CD14-positive monocyte (primary cell): ENCODE results near the gene IL6ST. TPM values are rescaled to one million over a fixed set of nuclear protein-coding genes. Genes with fewer than 3 reads are reported as not detected.

Source experiments
- DNase-seq, 3 donors: peaks; one replicate each; pipeline ENCODE4 v3.0.0-alpha.2; 2011 to 2022
- H2AFZ ChIP-seq: 2 replicates; pipeline ENCODE4 v1.6.0; 2012; ENCODE audit warnings: mild to moderate bottlenecking, low read depth, low read length, inconsistent platforms; ENCODE audit not compliant: insufficient read depth, poor library complexity, severe bottlenecking
- H3K27ac ChIP-seq, 2 donors: 1 replicate in 1 of 2; 2 replicates in 1 of 2; pipeline ENCODE4 v1.5.1; 2012 to 2013; ENCODE audit warnings: low read length in 2 of 2, control low read depth in 1 of 2, inconsistent platforms in 1 of 2, low read depth in 1 of 2, mild to moderate bottlenecking in 1 of 2
- H3K27me3 ChIP-seq, 2 donors: one replicate each; pipeline versions ENCODE4 v1.6.0 to v1.6.1; 2011 to 2013; ENCODE audit warnings: low read length in 2 of 2; ENCODE audit not compliant: control insufficient read depth in 2 of 2, insufficient read depth in 2 of 2
- H3K36me3 ChIP-seq, 2 donors: replicated peaks in 1 of 2; 1 replicate in 1 of 2; 2 replicates in 1 of 2; pipeline versions ENCODE4 v1.5.1 to v1.6.1; 2012 to 2013; ENCODE audit warnings: low read length in 2 of 2, control low read depth in 1 of 2, inconsistent platforms in 1 of 2, mild to moderate bottlenecking in 1 of 2; ENCODE audit not compliant: insufficient read depth in 2 of 2, control insufficient read depth in 1 of 2
- H3K4me1 ChIP-seq, 2 donors: 1 replicate in 1 of 2; 2 replicates in 1 of 2; pipeline versions ENCODE4 v1.5.1 to v1.6.1; 2012 to 2013; ENCODE audit warnings: low read length in 2 of 2, control low read depth in 1 of 2, inconsistent platforms in 1 of 2, mild to moderate bottlenecking in 1 of 2, moderate library complexity in 1 of 2; ENCODE audit not compliant: insufficient read depth in 2 of 2, control insufficient read depth in 1 of 2
- H3K4me2 ChIP-seq: replicated peaks from 2 replicates; pipeline ENCODE3; 2012; ENCODE audit warnings: low read length, moderate library complexity, mild to moderate bottlenecking; ENCODE audit not compliant: poor library complexity, severe bottlenecking; ENCODE audit errors: extremely low read depth
- H3K4me3 ChIP-seq, 3 experiments: fragments of 200-600 bp in 1 of 3; sonication (generic) in 1 of 3; replicated peaks in 1 of 3; 1 replicate in 2 of 3; 2 replicates in 1 of 3; pipeline ENCODE4 v1.5.1; 2011 to 2013; ENCODE audit warnings: low read length in 3 of 3, mild to moderate bottlenecking in 3 of 3, control low read depth in 2 of 3, low read depth in 2 of 3, inconsistent platforms in 1 of 3, moderate library complexity in 1 of 3
- H3K79me2 ChIP-seq: 2 replicates; pipeline ENCODE4 v1.6.0; 2012; ENCODE audit warnings: mild to moderate bottlenecking, control low read depth, inconsistent platforms, low read length, moderate library complexity; ENCODE audit not compliant: insufficient read depth
- H3K9ac ChIP-seq: 2 replicates; pipeline ENCODE4 v1.6.0; 2017; ENCODE audit warnings: low read length, mild to moderate bottlenecking; ENCODE audit not compliant: insufficient read depth, poor library complexity, severe bottlenecking
- H3K9me3 ChIP-seq, 2 donors: replicated peaks in 1 of 2; 1 replicate in 1 of 2; 2 replicates in 1 of 2; pipeline versions ENCODE4 v1.5.1 to v1.6.1; 2012 to 2013; ENCODE audit warnings: low read length in 2 of 2, control low read depth in 1 of 2; ENCODE audit not compliant: control insufficient read depth in 1 of 2, insufficient read depth in 1 of 2
- H4K20me1 ChIP-seq: 2 replicates; pipeline ENCODE4 v1.6.0; 2012; ENCODE audit warnings: mild to moderate bottlenecking, low read length, control low read depth, moderate library complexity; ENCODE audit not compliant: insufficient read depth
- H3K27ac Mint-ChIP-seq, 7 donors: one replicate each; pipeline ENCODE4 v1.8.0; 2020; ENCODE audit warnings: mild to moderate bottlenecking in 7 of 7, mixed read lengths in 7 of 7, moderate library complexity in 6 of 7, inconsistent platforms in 2 of 7
- H3K27me3 Mint-ChIP-seq, 3 donors: one replicate each; pipeline ENCODE4 v1.8.0; 2021 to 2022; ENCODE audit warnings: low read depth in 3 of 3, mild to moderate bottlenecking in 3 of 3, mixed read lengths in 3 of 3, moderate library complexity in 3 of 3, inconsistent platforms in 1 of 3
- H3K36me3 Mint-ChIP-seq, 2 donors: one replicate each; pipeline ENCODE4 v1.8.0; 2020; ENCODE audit warnings: mixed read lengths in 2 of 2, inconsistent platforms in 1 of 2, mild to moderate bottlenecking in 1 of 2
- H3K4me1 Mint-ChIP-seq: one replicate; pipeline ENCODE4 v1.8.0; 2020; ENCODE audit warnings: mild to moderate bottlenecking, mixed read lengths
- H3K4me3 Mint-ChIP-seq, 2 donors: one replicate each; pipeline ENCODE4 v1.8.0; 2020; ENCODE audit warnings: mild to moderate bottlenecking in 2 of 2, mixed read lengths in 2 of 2, moderate library complexity in 1 of 2
- H3K9me3 Mint-ChIP-seq, 7 donors: one replicate each; pipeline ENCODE4 v1.8.0; 2020 to 2022; ENCODE audit warnings: mixed read lengths in 7 of 7, mild to moderate bottlenecking in 6 of 7, moderate library complexity in 6 of 7, inconsistent platforms in 2 of 7
- WGBS: methylation state at CpG from one replicate; pipeline ENCODE4 v1.1.5; 2013; ENCODE audit warnings: missing lambda C conversion rate; ENCODE audit not compliant: insufficient coverage; 5-methylcytosine and 5-hydroxymethylcytosine counted together
- intact Hi-C, 2 donors: fragments of 100-400 bp; cut with micrococcal nuclease; formaldehyde crosslinking; loops; one replicate each; pipeline versions ENCODE4 v1.15.0 to v1.15.1; 2023
- polyA plus RNA-seq, 3 donors: library from polyadenylated mRNA; depleted of rRNA in 1 of 3; unstranded in 2 of 3; stranded (reverse) in 1 of 3; fragments of 300-500 nt in 2 of 3; fragments of >200 nt in 1 of 3; fragmentation: Illumina TruSeq in 2 of 3; gene quantifications; 1 replicate in 2 of 3; 2 replicates in 1 of 3; pipeline ENCODE4 v1.2.3, GENCODE V29; 2012 to 2021
- TF ChIP-seq, protein P1 (sequence below): fragments of 200-600 bp; IDR thresholded peaks from one replicate; pipeline ENCODE4 v1.8.0; 2022; ENCODE audit warnings: antibody characterized with exemption, mild to moderate bottlenecking

Gene IL6ST
- polyA plus RNA-seq, 3 donors, result 22.1 to 28.7 (median 25.7) TPM

- DNase-seq, result peak; percentile 92 to 96 (median 94)
- peak overlapping the region; percentile 98 to 99 for H3K4me3 Mint-ChIP-seq
- no peaks in the 10 kb centered on the region for H3K27me3 ChIP-seq
- H3K27ac Mint-ChIP-seq, result peak overlapping the region; percentile 95 to 99 (median 97)
- peaks cover 49% of the 10 kb centered on the region for H3K4me1 Mint-ChIP-seq
- H4K20me1 ChIP-seq, result peaks cover 33% of the 10 kb centered on the region
- peak overlapping the region; percentile 96 to 98 for H3K27ac ChIP-seq
- TF ChIP-seq, protein P1, sequence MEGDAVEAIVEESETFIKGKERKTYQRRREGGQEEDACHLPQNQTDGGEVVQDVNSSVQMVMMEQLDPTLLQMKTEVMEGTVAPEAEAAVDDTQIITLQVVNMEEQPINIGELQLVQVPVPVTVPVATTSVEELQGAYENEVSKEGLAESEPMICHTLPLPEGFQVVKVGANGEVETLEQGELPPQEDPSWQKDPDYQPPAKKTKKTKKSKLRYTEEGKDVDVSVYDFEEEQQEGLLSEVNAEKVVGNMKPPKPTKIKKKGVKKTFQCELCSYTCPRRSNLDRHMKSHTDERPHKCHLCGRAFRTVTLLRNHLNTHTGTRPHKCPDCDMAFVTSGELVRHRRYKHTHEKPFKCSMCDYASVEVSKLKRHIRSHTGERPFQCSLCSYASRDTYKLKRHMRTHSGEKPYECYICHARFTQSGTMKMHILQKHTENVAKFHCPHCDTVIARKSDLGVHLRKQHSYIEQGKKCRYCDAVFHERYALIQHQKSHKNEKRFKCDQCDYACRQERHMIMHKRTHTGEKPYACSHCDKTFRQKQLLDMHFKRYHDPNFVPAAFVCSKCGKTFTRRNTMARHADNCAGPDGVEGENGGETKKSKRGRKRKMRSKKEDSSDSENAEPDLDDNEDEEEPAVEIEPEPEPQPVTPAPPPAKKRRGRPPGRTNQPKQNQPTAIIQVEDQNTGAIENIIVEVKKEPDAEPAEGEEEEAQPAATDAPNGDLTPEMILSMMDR, result no peak
- H3K4me2 ChIP-seq, result peak overlapping the region; percentile 82
- H3K27me3 Mint-ChIP-seq, result no peaks in the 10 kb centered on the region
- H3K9me3 Mint-ChIP-seq, result peaks cover 0 to 5% (median 0%) of the 10 kb centered on the region in 7 donors
- H3K36me3 ChIP-seq, result no peaks in the 10 kb centered on the region
- peak overlapping the region; percentile 86 to 96 (median 96) for H3K4me3 ChIP-seq
- H3K36me3 Mint-ChIP-seq, result peaks cover 5 to 10% of the 10 kb centered on the region in 2 donors
- intact Hi-C loops, result loop anchor here (5.0 to 10.0 kb wide), 5 partner anchors 77 to 1180 kb away; partner anchors contain the start of gene GPBP1 (in 1 of the 2)
- peaks cover 29 to 42% of the 10 kb centered on the region in 2 donors for H3K4me1 ChIP-seq
- peak overlapping the region; percentile 97 for H3K9ac ChIP-seq
- no peaks in the 10 kb centered on the region for H3K9me3 ChIP-seq
- WGBS, result under 1% methylated on average over 48 of the region's 70 CpGs
- H2AFZ ChIP-seq, result peak overlapping the region; percentile 81
- peaks cover 63% of the 10 kb centered on the region for H3K79me2 ChIP-seq
These were observed 493 bp upstream of the IL6ST start for GRCh38 chr5:55994998-55995914.

- H3K36me3 Mint-ChIP-seq, result peaks cover 7 to 10% of the 10 kb centered on the region in 2 donors
- intact Hi-C loops, result loop anchor here (10.0 kb wide), 3 partner anchors 181 to 1181 kb away; partner anchors contain the start of gene GPBP1 (in 1 of the 2)
- Histone ChIP-seq H3K27ac (peak overlapping the region; percentile 96 to 98), H3K36me3 (no peaks in the 10 kb centered on the region), H3K79me2 (peaks cover 77% of the 10 kb centered on the region), H3K4me2 (peak overlapping the region; percentile 82), H2AFZ (peak overlapping the region; percentile 81), H3K9me3 (no peaks in the 10 kb centered on the region), H3K9ac (peak overlapping the region; percentile 97), H3K4me1 (peaks cover 35 to 56% of the 10 kb centered on the region in 2 donors), H4K20me1 (peaks cover 46% of the 10 kb centered on the region), H3K4me3 (peak overlapping the region; percentile 86 to 96 (median 96)), H3K27me3 (no peaks in the 10 kb centered on the region)
- H3K4me3 Mint-ChIP-seq, result peak overlapping the region; percentile 98 to 99
- WGBS, result 1% methylated on average over 10 of the region's 14 CpGs
- H3K4me1 Mint-ChIP-seq, result peaks cover 62% of the 10 kb centered on the region
- TF ChIP-seq, protein P1, result no peak
- H3K27ac Mint-ChIP-seq, result peak overlapping the region; percentile 93 to 99 (median 99)
- peaks cover 0 to 5% (median 0%) of the 10 kb centered on the region in 7 donors for H3K9me3 Mint-ChIP-seq
- DNase-seq, result peak in 2 of 3 donors; percentile 31 to 39
- no peaks in the 10 kb centered on the region for H3K27me3 Mint-ChIP-seq
These were observed 850 bp downstream of the IL6ST start for GRCh38 chr5:55993731-55994494.
